ENCODE measurements around the gene ATP6V1C2.
A peak's percentile ranks its signal among the peaks of the same experiment; 100 is the strongest.
"Not testable (repeated sequence)": the region's sequence is repeated elsewhere in the genome, so short reads cannot be mapped to it uniquely, and the experiment has no call there.

Gene ATP6V1C2

DNA sequence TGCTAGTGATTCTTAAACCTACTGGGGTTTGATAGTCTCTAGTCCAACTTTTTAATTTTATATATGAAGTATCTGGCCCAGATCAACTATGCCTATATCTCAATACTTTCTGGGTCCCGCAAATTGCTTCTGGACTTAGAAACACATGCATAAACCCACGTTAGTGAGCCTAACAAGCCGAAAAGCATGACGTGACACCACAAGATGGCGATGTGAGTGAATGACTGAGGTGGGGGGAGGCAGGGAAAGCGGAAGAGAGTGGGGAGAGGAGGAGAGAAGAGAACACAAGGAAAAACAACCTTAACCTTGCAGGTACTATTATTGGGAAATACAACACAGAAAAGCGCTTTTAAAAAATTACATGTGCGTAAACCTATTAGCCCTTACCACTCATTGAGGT, 77.4 kb downstream of the ATP6V1C2 start:
- intact Hi-C loops (cut with DNase I): no loop called here
- peak in 1 of 42 donors; percentile 16 for DNase-seq

DNA sequence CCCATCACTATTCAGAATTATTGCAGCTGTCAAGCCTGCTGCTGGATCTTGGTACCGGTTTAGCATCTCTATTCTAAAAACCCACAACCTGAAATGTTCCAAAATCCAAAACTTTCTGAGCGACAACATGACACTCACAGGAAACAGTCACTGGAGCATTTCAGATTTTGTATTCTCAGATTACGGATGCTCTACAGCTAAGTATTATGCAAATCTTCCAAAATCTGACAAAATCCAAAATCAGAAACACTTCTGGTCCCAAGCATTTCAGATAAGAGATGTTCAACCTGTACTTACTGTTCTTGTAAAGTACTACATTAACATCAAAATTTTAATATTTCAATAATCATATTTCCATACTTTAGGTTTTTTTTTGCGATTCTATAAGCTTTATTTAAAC, 78.7 kb downstream of the ATP6V1C2 start:
- no peak for DNase-seq
- intact Hi-C loops (cut with DNase I): no loop called here

DNA sequence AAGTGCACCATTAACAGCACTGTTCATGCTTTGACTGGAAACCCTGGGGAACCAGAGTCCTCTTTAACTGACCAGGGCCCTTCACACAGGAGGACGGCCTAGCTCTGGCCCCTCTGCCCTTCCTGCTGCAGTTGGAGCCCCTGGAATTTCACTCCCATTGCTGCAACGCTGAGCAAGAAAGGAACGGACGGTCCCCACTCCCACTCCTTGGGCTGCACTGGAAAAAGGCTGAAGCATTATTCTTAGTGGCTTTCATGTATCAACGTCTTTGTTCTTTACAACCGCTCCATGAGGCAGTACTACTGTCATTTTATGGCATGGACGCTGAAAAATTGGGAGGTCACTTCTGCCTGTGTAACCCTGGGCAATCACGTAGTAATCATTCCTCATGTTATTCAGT, 81.2 kb downstream of the ATP6V1C2 start:
- intact Hi-C loops (cut with DNase I): no loop called here
- DNase-seq: peak in 1 of 42 donors; percentile 4

DNA sequence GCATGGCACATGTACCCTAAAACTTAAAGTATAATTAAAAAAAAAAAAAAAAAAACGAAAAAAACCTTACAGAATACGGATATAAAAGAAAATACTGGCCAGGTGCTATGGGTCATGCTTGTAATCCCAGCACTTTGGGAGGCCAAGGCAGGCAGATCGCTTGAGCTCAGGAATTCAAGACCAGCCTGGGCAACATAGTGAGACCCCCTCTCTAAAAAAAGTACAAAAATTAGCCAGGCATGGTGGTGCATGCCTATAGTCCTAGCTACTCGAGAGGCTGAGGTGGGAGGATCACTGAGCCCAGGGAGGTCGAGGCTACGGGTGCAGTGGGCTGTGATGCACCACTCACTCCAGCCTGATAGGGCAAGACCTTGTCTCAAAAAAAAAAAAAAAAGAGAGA, 84.6 kb downstream of the ATP6V1C2 start:
- DNase-seq; intact Hi-C loops (cut with DNase I): not testable (repeated sequence)

DNA sequence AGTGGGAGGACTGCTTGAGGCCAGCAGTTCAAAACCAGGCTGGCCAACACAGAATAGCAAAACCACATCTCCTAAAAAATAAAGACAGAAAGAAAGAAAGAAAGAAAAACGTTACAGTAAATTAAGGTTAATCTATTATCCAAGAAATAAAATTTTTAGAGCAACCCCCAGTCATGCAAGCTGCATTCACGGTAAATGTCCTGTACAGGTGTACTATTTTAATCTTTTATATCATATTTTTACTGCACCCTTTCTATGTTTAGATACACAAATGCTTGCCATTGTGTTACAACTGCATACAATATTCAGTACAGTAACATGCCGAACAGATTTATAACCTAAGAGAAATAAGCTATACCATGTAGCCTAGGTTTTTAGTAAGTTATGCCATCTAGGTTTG, 85.1 kb downstream of the ATP6V1C2 start:
- intact Hi-C loops (cut with DNase I): no loop called here
- no peak for DNase-seq

DNA sequence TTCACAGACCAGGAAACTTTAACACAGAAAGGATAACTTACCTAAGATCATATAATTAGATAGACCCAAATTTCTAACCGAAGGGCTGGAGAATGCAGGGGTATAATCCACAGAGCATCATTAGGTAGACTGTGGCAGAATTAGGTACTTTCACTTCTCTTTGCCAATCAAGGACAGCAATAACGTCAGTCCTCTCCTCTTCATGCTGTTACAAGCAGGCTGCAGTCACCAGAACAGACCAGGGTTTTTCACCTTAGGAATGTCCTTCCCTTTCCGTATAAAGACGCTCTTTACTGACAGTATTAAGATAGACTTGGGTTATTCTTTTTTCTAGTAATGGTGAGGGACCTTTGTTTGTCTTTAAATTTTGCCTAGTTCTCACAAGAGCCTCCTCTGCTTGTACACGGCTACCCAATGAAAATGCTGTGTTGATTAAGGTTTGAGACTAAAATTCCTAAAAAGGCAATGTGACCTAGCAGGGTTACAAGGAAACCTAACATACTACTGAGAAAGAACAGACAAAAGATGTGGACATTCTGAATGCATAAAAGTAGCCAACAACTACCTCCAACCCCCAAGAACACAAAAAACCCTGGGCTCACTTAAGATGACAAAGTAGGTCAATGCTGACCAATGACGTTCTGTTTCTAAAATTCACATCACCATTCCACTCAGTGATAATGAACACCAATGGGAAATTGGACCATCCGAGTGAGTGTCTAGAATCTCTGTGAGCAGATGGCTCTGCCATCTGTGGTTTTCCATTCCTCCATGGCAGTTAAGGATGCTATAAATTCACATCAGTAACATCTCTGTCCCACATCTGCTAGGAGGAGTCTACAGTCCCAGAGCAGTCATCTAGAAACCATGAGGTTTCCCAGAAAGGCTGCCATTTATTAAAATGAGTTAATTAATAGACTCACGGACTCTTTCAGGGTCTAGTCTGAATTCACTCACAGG, 89.1 kb downstream of the ATP6V1C2 start:
- DNase-seq: peak in 1 of 42 donors; percentile 8
- intact Hi-C loops (cut with DNase I): loop anchor here (5.0 kb wide), 1 partner anchor 532 kb away; the partner anchor contains the start of gene ROCK2

DNA sequence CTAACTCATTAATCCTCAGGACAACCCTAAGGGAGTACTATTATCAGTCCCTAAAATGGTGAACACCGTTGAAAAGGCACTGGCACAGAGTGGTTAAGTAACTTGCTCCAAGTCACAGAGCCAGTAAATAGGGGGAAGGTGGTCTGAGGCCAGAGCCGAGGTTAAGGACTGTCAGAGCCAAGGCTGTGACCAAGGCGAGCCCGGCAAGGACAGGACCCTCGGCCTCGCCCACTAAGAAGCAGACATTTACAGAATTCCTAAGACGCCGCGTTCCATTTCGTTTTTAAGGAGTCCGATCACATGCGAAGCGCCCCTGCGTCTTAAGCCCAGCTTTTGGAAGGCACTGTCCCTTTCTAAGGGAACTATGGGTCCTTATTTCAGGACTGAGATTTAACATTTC, 90.1 kb downstream of the ATP6V1C2 start:
- intact Hi-C loops (cut with DNase I): loop anchor here (5.0 kb wide), 1 partner anchor 531 kb away; the partner anchor contains the start of gene ROCK2
- no peak for DNase-seq

DNA sequence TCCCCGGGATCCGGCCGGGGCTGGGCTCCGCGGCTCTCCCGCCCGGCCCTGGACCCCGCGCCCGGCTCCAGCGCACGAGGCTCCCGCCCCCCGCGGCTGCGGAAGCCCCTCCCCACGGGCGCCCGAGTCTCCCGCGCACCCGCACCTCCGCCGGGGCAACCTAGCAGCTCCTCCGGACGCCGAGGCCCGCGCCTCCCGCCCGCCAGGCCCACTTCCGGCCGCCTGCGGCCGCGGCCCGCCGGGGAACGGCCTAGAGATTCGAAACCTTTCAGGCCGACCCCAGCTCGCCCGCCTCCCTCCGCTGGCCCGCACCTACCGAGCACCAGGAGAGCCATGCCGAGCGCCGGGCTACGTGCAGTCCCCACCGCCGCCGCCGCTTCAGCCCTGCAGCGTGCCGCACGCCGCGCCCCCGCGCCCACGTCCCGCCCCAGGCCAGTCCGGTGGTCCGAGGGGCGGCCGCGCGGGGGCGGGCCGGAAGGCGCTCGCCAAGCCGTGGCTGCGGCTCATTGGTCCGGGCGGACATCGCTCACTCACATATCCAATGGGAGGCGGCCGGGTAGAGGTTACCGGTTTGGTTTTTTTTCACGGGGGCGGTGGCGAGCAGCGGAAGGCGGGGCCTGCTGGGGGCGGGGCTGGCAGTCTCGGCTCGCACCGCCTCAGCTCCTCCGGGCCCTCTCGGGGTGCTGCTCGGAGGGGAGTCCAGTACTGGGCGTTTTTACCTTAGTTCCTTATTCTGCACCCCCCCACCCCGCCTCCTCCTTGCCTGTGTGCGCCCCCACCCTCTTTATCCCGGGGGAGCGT, 91.1 kb downstream of the ATP6V1C2 start, which contains the start of gene PDIA6:
TSS of gene PDIA6 (minus strand) at position 424 of the 801 bp plus-strand sequence. CDS start at position 335, 89 bp downstream.
- peak; percentile 92 to 99 (median 97) for DNase-seq
- intact Hi-C loops (cut with DNase I): loop anchor here (5.0 kb wide), 1 partner anchor 530 kb away; the partner anchor contains the start of gene ROCK2

DNA sequence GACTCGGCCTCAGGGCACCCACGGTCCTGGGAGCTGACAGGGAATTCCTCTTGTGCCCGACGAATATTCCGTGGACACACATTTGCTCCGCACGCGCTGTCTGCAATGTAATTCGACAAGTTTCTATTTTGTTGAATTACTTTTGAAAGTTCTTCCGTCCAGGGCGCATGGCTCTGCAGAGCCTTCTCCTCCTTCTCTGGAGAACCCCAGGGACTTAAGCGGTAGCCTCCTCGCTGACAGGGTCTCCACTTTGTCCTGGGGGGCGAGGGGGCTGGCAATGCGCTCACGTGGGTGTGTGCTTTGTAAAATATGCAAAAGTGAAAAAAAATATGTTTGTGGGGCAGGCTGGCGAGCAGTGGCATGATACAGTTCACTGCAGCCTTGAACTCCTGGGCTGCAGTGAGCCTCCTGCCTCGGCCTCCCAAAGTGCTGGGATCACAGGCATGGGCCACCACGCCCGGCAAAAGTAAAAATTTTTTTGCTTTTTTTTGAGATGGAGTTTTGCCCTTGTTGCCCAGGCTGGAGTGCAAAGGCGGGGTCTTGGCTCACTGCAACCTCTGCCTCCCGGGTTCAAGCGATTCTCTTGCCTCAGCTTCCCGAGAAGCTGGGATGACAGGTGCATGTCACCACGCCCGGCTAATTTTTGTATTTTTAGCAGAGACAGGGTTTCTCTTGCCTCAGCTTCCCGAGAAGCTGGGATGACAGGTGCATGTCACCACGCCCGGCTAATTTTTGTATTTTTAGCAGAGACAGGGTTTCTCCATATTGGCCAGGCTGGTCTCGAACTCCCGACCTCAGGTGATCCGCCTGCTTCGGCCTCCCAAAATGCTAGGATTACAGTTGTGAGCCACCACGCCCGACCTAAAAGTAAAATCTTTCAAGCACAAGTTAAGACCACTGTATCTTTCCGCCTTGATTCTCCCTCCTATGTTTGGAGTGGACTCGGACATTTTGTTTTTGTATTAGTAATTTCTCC, 92.0 kb downstream of the ATP6V1C2 start:
- intact Hi-C loops (cut with DNase I): loop anchor here (5.0 kb wide), 1 partner anchor 529 kb away; the partner anchor contains the start of gene ROCK2
- DNase-seq: peak in 1 of 42 donors; percentile 39

DNA sequence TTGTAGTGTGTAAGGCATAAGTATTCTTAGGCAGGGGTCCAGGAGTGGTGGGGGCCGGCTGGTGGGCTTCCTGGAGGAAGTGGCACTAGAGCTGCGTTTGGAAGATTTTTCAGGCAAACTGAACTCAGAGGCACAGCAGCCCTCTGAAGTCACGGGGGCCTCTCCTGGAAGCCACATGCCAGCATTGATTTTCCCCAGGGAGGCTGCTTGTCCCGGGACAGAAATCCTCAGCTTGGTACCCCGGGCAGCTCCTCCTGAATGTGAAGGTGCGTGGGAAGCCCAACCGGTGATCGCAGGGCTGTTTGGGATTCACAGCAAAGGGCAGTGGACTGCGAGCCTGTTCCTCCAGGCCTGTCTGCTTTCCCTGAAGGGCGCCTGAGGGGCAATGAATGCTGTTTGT, 92.7 kb downstream of the ATP6V1C2 start:
- intact Hi-C loops (cut with DNase I): loop anchor here (5.0 kb wide), 1 partner anchor 528 kb away; the partner anchor contains the start of gene ROCK2
- DNase-seq: peak in 1 of 42 donors; percentile 16

DNA sequence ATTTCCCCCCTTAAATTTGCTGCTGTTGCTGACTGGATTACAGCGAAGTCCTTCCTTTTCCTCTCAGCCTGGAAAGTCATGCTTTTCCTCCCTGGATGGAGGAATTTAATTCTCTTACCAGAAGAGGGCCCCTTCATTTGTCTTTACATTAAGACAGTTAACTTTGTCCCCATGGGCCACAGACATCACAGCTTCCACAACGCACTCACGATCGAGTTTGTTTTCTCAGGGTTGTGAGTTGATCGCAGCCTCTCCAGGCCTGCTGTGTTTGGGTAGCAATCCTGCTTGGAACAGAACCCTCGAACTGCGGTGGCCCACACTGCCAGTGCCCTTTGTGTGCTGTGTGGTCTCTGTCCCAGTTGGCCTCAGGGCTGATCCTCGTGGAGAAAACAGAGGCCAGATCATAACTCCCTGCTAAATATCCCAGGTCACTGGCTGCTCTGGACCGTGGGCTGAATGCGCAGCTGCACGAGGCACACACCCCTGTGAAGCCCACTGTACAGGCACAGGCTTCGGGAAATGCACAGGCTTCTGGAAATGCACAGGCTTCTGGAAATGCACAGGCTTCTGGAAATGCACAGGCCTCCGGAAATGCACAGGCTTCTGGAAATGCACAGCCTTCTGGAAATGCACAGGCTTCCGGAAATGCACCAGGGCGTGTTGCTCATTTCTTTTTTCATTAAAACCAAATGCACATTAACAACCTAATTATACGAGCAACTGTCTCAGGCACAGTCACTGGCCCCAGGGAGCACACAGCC, 93.3 kb downstream of the ATP6V1C2 start:
- intact Hi-C loops (cut with DNase I): loop anchor here (5.0 kb wide), 1 partner anchor 528 kb away; the partner anchor contains the start of gene ROCK2
- no peak for DNase-seq

DNA sequence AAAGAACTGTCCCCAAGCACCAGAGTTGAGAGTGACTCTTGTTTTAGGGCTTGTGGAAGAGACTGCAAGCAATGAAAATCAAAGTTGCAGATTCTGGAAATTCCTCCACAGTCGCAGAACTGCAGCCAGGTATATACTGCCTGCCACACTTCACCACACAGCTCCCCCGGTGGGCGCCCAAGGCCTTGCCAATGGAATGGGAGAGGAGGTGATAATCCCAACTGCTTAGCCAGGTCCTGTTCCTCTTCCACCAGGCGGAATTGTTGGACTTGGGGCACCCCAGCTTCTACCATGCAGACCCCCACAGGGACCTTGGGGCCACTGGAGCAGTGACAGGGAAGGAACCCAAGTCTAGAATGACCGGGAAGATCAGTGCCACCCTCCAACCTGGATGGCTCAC, 96.0 kb downstream of the ATP6V1C2 start:
- peak in 1 of 42 donors; percentile 36 for DNase-seq
- intact Hi-C loops (cut with DNase I): no loop called here

DNA sequence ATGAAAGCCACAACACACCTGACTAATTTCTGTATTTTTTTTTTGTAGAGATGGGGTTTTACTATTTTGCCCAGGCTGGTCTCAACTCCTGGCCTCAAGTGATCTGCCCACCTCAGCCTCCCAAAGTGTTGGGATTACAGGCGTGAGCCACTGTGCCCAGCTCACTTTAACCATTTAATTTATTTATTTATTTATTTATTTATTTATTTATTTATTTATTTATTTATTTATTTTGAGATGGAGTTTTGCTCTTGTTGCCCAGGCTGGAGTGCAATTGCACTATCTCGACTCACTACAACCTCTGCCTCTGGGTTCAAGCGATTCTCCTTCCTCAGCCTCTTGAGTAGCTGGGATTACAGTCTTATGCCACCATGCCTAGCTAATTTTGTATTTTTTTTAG, 96.9 kb downstream of the ATP6V1C2 start:
- intact Hi-C loops (cut with DNase I); DNase-seq: not testable (repeated sequence)

DNA sequence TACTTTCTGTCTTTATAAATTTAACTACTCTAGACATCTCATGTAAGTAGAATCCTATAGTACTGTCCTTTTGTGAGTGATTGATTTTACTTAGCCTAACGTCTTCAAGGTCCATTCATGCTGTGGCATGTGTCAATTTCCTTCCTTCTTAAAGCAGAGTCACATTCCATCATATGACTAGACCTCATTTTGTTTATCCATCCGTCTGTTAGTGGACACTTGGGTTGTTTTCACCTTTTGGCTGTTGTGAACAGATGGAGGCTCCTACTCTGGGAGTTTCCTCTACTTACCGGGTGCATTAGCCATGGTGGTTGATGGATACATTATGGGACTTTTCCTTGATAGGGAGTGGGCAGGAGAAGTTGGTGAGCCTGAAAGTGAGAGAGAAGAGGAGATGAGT, 97.6 kb downstream of the ATP6V1C2 start:
- DNase-seq: no peak
- intact Hi-C loops (cut with DNase I): no loop called here

DNA sequence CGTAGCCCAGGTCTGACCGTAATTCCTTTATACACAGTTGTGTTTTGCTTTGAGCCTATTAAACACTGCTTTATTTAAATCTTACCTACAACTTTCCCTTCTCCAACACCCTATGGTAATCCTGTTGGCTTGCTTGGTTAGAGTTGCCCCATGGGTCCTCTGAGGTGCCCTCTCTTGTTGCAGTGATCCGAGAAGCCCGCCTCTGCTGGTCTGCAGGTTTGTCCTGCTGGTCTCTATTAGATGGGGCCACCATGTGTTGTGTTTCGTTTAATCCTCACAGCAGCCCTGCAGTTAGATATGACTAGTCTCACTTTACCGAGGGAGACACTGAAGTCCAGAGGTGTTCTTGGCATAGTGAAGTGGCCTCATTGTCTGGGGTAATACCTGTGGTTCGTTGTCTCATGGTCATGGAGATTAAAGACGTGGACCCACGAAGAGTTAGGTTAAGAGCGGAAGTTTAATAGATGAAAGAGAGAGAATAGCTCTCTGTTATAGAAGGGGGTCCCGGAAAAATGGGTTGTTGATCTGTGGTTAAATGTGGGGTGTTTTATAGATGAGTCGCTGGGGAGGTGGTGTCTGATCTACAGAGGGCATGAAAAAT, 98.4 kb downstream of the ATP6V1C2 start:
- DNase-seq: no peak
- intact Hi-C loops (cut with DNase I): no loop called here

DNA sequence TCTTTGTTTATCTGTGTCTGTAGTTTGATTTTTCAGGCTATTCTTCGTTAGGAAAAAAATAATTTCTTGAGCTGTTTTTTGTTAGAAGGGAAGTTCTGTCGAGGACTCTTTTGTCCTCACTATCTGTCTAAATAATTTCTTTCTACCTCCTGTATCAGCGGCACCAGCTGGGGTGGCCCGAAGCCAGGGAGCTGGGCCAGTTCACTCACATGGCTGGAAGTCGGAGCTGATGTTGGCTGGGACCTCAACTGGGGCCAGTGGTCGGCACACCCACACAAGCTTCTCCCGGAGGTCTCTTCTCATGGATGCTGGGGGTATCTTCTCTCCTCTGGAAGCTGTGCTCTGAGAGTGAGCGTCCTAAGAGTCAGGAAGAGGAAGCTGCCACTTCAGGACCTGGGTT, 99.1 kb downstream of the ATP6V1C2 start:
- intact Hi-C loops (cut with DNase I): no loop called here
- peak in 1 of 42 donors; percentile 45 for DNase-seq
